A549 (cell line): ENCODE results near the gene DHX38.

Experiments
- CEBPB ChIP-seq, 2 experiments: fragments of >200 bp in 1 of 2; sonication (Bioruptor Twin) in 1 of 2; formaldehyde crosslinking in 1 of 2; IDR thresholded peaks; 2 replicates each; pipeline ENCODE4 v1.6.1; 2012 to 2016
- CHD2 ChIP-seq: fragments of 150-350 bp; IDR thresholded peaks from 2 replicates; pipeline ENCODE4 v1.6.1; 2014; ENCODE audit warnings: low read length; ENCODE audit not compliant: partially characterized antibody
- ESRRA ChIP-seq: fragments of 150-350 bp; IDR thresholded peaks from 2 replicates; pipeline ENCODE4 v1.6.1; 2014; ENCODE audit warnings: mild to moderate bottlenecking, low read length, borderline replicate concordance
- RCOR1 ChIP-seq: fragments of 150-350 bp; IDR thresholded peaks from 2 replicates; pipeline ENCODE4 v1.6.1; 2014; ENCODE audit warnings: antibody characterized with exemption, low read length, low read depth
- RFX5 ChIP-seq: fragments of 450-650 bp; IDR thresholded peaks from 2 replicates; pipeline ENCODE4 v1.7.1; 2014; ENCODE audit warnings: antibody characterized with exemption, mild to moderate bottlenecking, moderate library complexity
- ZFP36 ChIP-seq: fragments of 450-650 bp; IDR thresholded peaks from 2 replicates; pipeline ENCODE4 v1.6.1; 2014; ENCODE audit warnings: borderline replicate concordance; ENCODE audit not compliant: partially characterized antibody
- TF ChIP-seq, protein P1 (sequence below): fragments of >200 bp; sonication (Bioruptor Twin); formaldehyde crosslinking; IDR thresholded peaks from 3 replicates; pipeline ENCODE4 v1.5.1; 2016

DNA sequence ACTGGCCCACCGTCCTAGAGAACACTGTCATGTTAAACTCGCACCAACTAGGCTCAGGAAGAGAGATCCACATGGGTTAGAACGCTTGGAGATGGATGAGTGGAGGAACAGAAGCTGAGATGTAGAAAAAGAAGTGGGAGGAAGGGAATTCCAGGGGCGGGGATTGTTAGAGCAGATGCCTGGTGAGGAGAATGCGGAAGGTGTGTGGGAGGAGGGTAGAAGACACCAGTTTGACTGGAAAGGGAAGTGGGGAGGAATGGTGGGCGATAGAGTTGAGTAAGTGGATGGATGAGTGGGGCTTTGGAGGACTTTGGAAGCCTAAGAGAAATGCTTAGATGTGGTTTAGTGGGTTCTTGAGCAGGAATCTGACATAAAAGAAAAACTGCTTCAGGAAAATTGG is 37.4 kb downstream of the DHX38 start:
- TF ChIP-seq, protein P1, sequence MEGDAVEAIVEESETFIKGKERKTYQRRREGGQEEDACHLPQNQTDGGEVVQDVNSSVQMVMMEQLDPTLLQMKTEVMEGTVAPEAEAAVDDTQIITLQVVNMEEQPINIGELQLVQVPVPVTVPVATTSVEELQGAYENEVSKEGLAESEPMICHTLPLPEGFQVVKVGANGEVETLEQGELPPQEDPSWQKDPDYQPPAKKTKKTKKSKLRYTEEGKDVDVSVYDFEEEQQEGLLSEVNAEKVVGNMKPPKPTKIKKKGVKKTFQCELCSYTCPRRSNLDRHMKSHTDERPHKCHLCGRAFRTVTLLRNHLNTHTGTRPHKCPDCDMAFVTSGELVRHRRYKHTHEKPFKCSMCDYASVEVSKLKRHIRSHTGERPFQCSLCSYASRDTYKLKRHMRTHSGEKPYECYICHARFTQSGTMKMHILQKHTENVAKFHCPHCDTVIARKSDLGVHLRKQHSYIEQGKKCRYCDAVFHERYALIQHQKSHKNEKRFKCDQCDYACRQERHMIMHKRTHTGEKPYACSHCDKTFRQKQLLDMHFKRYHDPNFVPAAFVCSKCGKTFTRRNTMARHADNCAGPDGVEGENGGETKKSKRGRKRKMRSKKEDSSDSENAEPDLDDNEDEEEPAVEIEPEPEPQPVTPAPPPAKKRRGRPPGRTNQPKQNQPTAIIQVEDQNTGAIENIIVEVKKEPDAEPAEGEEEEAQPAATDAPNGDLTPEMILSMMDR: no peak
- TF ChIP-seq CEBPB (IDR thresholded peaks at IDR 0.05): no peak
- no peak for TF ChIP-seq CHD2
- TF ChIP-seq ESRRA: no peak
- TF ChIP-seq RCOR1: no peak
- TF ChIP-seq RFX5: no peak
- TF ChIP-seq ZFP36: no peak
